Mesodermal cell (in vitro differentiated cells): ENCODE data around the gene ARHGAP32.
"Not testable (repeated sequence)": the region's sequence is repeated elsewhere in the genome, so short reads cannot be mapped to it uniquely, and the experiment has no call there.

Source experiments
- H3K27ac ChIP-seq: 2 replicates; pipeline ENCODE4 v1.7.0; 2013; ENCODE audit warnings: mild to moderate bottlenecking, low read depth, low read length, moderate library complexity; ENCODE audit not compliant: severe bottlenecking
- H3K36me3 ChIP-seq: 2 replicates; pipeline ENCODE4 v1.7.1; 2013; ENCODE audit warnings: mild to moderate bottlenecking, low read length, moderate library complexity; ENCODE audit not compliant: control insufficient read depth, insufficient read depth
- H3K4me1 ChIP-seq: one replicate; pipeline ENCODE4 v1.7.1; 2013; ENCODE audit warnings: mild to moderate bottlenecking, low read length; ENCODE audit not compliant: insufficient read depth, control insufficient read depth, poor library complexity, severe bottlenecking
- H3K4me3 ChIP-seq: 2 replicates; pipeline ENCODE4 v1.7.0; 2013; ENCODE audit warnings: low read length, control low read depth, mild to moderate bottlenecking; ENCODE audit not compliant: insufficient read depth, poor library complexity, severe bottlenecking; ENCODE audit errors: extremely low read depth
- H3K9me3 ChIP-seq: 2 replicates; pipeline ENCODE4 v1.7.1; 2013; ENCODE audit warnings: mild to moderate bottlenecking, low read length, moderate library complexity; ENCODE audit not compliant: control insufficient read depth
- WGBS, 2 experiments: methylation state at CpG; one replicate each; pipeline ENCODE4 v1.1.5; 2013; ENCODE audit warnings: missing lambda C conversion rate in 2 of 2; ENCODE audit not compliant: insufficient coverage in 2 of 2; 5-methylcytosine and 5-hydroxymethylcytosine counted together

ARHGAP32 gene

GRCh38 chr11:129035244-129035643 is 156.9 kb downstream of the ARHGAP32 start:
- no peak overlapping the region for H3K4me3 ChIP-seq
- no peaks in the 10 kb centered on the region for H3K4me1 ChIP-seq
- H3K36me3 ChIP-seq, result peaks cover 12% of the 10 kb centered on the region
- H3K27ac ChIP-seq, result no peak overlapping the region
- peaks cover 7% of the 10 kb centered on the region for H3K9me3 ChIP-seq
- 100% methylated on average over 2 of the region's 2 CpGs; no CpG with 5 or more reads in 1 of the 2 experiments for WGBS, 2 experiments

GRCh38 chr11:129034001-129034400 is 158.1 kb downstream of the ARHGAP32 start:
- Histone ChIP-seq H3K9me3 (peaks cover 7% of the 10 kb centered on the region), H3K36me3 (peaks cover 12% of the 10 kb centered on the region), H3K4me3 (no peak overlapping the region), H3K4me1 (no peaks in the 10 kb centered on the region), H3K27ac (no peak overlapping the region)
- WGBS, 2 experiments, result 100% methylated on average over 1 of the region's 1 CpG

GRCh38 chr11:129023968-129024676 is 168.0 kb downstream of the ARHGAP32 start:
- Histone ChIP-seq H3K9me3 (no peaks in the 10 kb centered on the region), H3K27ac (no peak overlapping the region), H3K4me3 (no peak overlapping the region), H3K4me1 (no peaks in the 10 kb centered on the region), H3K36me3 (no peaks in the 10 kb centered on the region)
- WGBS, 2 experiments, result 49 to 69% methylated on average over 2 of the region's 2 CpGs

- Histone ChIP-seq H3K4me1 (no peaks in the 10 kb centered on the region), H3K9me3 (no peaks in the 10 kb centered on the region), H3K36me3 (no peaks in the 10 kb centered on the region), H3K4me3 (no peak overlapping the region), H3K27ac (no peak overlapping the region)
- no CpG with 5 or more reads among the region's 1 CpG for WGBS, 2 experiments
These were observed 170.8 kb downstream of the ARHGAP32 start for GRCh38 chr11:129021295-129021694.

GRCh38 chr11:129018991-129019390 is 173.1 kb downstream of the ARHGAP32 start:
- WGBS, 2 experiments, result no CpG with 5 or more reads among the region's 2 CpGs
- Histone ChIP-seq H3K9me3 (no peaks in the 10 kb centered on the region), H3K36me3 (no peaks in the 10 kb centered on the region), H3K4me1 (no peaks in the 10 kb centered on the region), H3K27ac (no peak overlapping the region), H3K4me3 (no peak overlapping the region)

- Histone ChIP-seq H3K4me3 (no peak overlapping the region), H3K36me3 (no peaks in the 10 kb centered on the region), H3K9me3 (no peaks in the 10 kb centered on the region), H3K27ac (no peak overlapping the region), H3K4me1 (no peaks in the 10 kb centered on the region)
- 80% methylated on average over 1 of the region's 2 CpGs; no CpG with 5 or more reads in 1 of the 2 experiments for WGBS, 2 experiments
These were observed 174.0 kb downstream of the ARHGAP32 start for GRCh38 chr11:129018126-129018525.

- no peak overlapping the region for H3K27ac ChIP-seq
- H3K9me3 ChIP-seq, result no peaks in the 10 kb centered on the region
- H3K4me3 ChIP-seq, result no peak overlapping the region
- H3K36me3 ChIP-seq, result no peaks in the 10 kb centered on the region
- 80 to 92% methylated on average over 1 to 2 of the region's 5 CpGs for whole genome bisulfite sequencing, 2 experiments
- no peaks in the 10 kb centered on the region for H3K4me1 ChIP-seq
These were observed 178.2 kb downstream of the ARHGAP32 start for GRCh38 chr11:129013737-129014475.

GRCh38 chr11:129012880-129013279 is 179.2 kb downstream of the ARHGAP32 start:
- no peaks in the 10 kb centered on the region for H3K4me1 ChIP-seq
- WGBS, 2 experiments, result 92 to 100% methylated on average over 3 to 4 of the region's 4 CpGs
- no peak overlapping the region for H3K4me3 ChIP-seq
- H3K27ac ChIP-seq, result no peak overlapping the region
- no peaks in the 10 kb centered on the region for H3K9me3 ChIP-seq
- H3K36me3 ChIP-seq, result no peaks in the 10 kb centered on the region

- Histone ChIP-seq H3K27ac (no peak overlapping the region), H3K36me3 (no peaks in the 10 kb centered on the region), H3K4me3 (no peak overlapping the region), H3K9me3 (peaks cover 10% of the 10 kb centered on the region), H3K4me1 (no peaks in the 10 kb centered on the region)
- WGBS, 2 experiments, result 85% methylated on average over 2 of the region's 4 CpGs; no CpG with 5 or more reads in 1 of the 2 experiments
These were observed 186.0 kb downstream of the ARHGAP32 start for GRCh38 chr11:129006161-129006560.

GRCh38 chr11:128999165-128999564 is 193.0 kb downstream of the ARHGAP32 start:
- 91 to 98% methylated on average over 8 of the region's 8 CpGs for WGBS, 2 experiments
- H3K9me3 ChIP-seq, result peaks cover 15% of the 10 kb centered on the region
- H3K4me3 ChIP-seq, H3K27ac ChIP-seq, H3K4me1 ChIP-seq, H3K36me3 ChIP-seq: not testable (repeated sequence)
